HCT116 (cell line): ENCODE measurements around the gene AIMP1. TPM values are rescaled to one million over a fixed set of nuclear protein-coding genes. Genes with fewer than 3 reads are reported as not detected.

Source experiments
- ATAC-seq: fragments of 200-7000 bp; cut with Tn5 transposase; 2 replicates; pipeline ENCODE4 v1.9.1; 2020; ENCODE audit warnings: mild to moderate bottlenecking, moderate library complexity
- BruUV-seq: library from RNA; stranded (reverse); fragments of 400-500 nt; replicated peaks from 2 replicates; lab custom pipeline; 2021; lab: Mats Ljungman, UMichigan
- CTCF ChIA-PET: fragments of 300-600 bp; sonication (Branson Sonifier 250); formaldehyde crosslinking; loops from one replicate; lab custom pipeline; 2021; ENCODE audit warnings: antibody characterized with exemption; lab: Charles Lee
- POLR2A ChIA-PET: fragments of 300-600, 350-600 bp; sonication (Branson Sonifier 250); formaldehyde crosslinking; loops from one replicate; lab custom pipeline; 2021; ENCODE audit warnings: antibody characterized with exemption; lab: Charles Lee
- RAD21 ChIA-PET, 2 experiments: fragments of 300-600 bp; sonication (Branson Sonifier 250); formaldehyde crosslinking; loops; one replicate each; lab custom pipeline; 2023; ENCODE audit warnings: low total read pairs in 2 of 2; ENCODE audit not compliant: uncharacterized antibody in 2 of 2, unreplicated experiment in 2 of 2, low non-redundant PET in 1 of 2; lab: Charles Lee
- DNase-seq: peaks from one replicate; pipeline ENCODE4 v3.0.0-alpha.2; 2010; ENCODE audit warnings: low read depth, low spot score
- H2AFZ ChIP-seq: fragments of 200-600 bp; shearing (Covaris generic), sonication (generic); 2 replicates; pipeline ENCODE4 v1.6.1; 2017; ENCODE audit warnings: low read depth, mixed run types, mixed read lengths, antibody characterized with exemption, low read length; ENCODE audit not compliant: poor library complexity, severe bottlenecking
- H3K27ac ChIP-seq: 2 replicates; pipeline ENCODE4 v1.5.1; 2012; ENCODE audit warnings: low read depth, low read length
- H3K27me3 ChIP-seq: fragments of 200-600 bp; sonication (generic); 2 replicates; pipeline ENCODE4 v1.6.1; 2016; ENCODE audit warnings: mixed run types, low read length, mixed read lengths; ENCODE audit not compliant: insufficient read depth
- H3K36me3 ChIP-seq, 2 experiments: fragments of 200-500 bp in 1 of 2; fragments of 200-600 bp in 1 of 2; sonication (Bioruptor generic) in 1 of 2; sonication (generic) in 1 of 2; 2 replicates each; pipeline versions ENCODE4 v1.5.1 to v1.6.1; 2014 to 2016; ENCODE audit warnings: low read length in 2 of 2, inconsistent platforms in 1 of 2, mixed read lengths in 1 of 2, mixed run types in 1 of 2; ENCODE audit not compliant: insufficient read depth in 2 of 2, control insufficient read depth in 1 of 2
- H3K4me1 ChIP-seq, 2 experiments: fragments of 200-600 bp in 1 of 2; sonication (generic) in 1 of 2; 2 replicates each; pipeline versions ENCODE4 v1.5.1 to v1.6.1; 2012 to 2017; ENCODE audit warnings: low read length in 2 of 2, inconsistent platforms in 1 of 2, mild to moderate bottlenecking in 1 of 2, mixed read lengths in 1 of 2, mixed run types in 1 of 2, moderate library complexity in 1 of 2; ENCODE audit not compliant: insufficient read depth in 2 of 2, control insufficient read depth in 1 of 2
- H3K4me2 ChIP-seq: fragments of 200-600 bp; sonication (generic); 2 replicates; pipeline ENCODE4 v1.6.1; 2017; ENCODE audit warnings: mixed run types, low read length, mixed read lengths
- H3K4me3 ChIP-seq, 2 experiments: fragments of 200-600 bp in 1 of 2; sonication (generic) in 1 of 2; replicated peaks in 1 of 2; 2 replicates each; pipeline ENCODE4 v1.5.1; 2011 to 2016; ENCODE audit warnings: low read length in 2 of 2, control low read depth in 1 of 2, low read depth in 1 of 2, mild to moderate bottlenecking in 1 of 2, mixed read lengths in 1 of 2, mixed run types in 1 of 2
- H3K79me2 ChIP-seq: fragments of 200-600 bp; sonication (generic); 2 replicates; pipeline ENCODE4 v1.6.1; 2017; ENCODE audit warnings: mild to moderate bottlenecking, mixed run types, low read length, moderate library complexity, mixed read lengths; ENCODE audit not compliant: insufficient read depth
- H3K9ac ChIP-seq: fragments of 200-600 bp; sonication (generic); 2 replicates; pipeline ENCODE4 v1.6.1; 2016; ENCODE audit warnings: low read length, mixed read lengths
- H3K9me2 ChIP-seq: fragments of 200-600 bp; sonication (generic), shearing (Covaris generic); 2 replicates; pipeline ENCODE4 v1.6.1; 2017; ENCODE audit warnings: mixed run types, mild to moderate bottlenecking, moderate library complexity; ENCODE audit not compliant: insufficient read depth
- H3K9me3 ChIP-seq, 2 experiments: fragments of 200-500 bp in 1 of 2; fragments of 200-600 bp in 1 of 2; sonication (Bioruptor generic) in 1 of 2; sonication (generic) in 1 of 2; 2 replicates each; pipeline ENCODE4 v1.6.1; 2014 to 2017; ENCODE audit warnings: low read length in 2 of 2, mixed read lengths in 2 of 2, inconsistent platforms in 1 of 2, low read depth in 1 of 2, mild to moderate bottlenecking in 1 of 2, mixed run types in 1 of 2, moderate library complexity in 1 of 2; ENCODE audit not compliant: control insufficient read depth in 1 of 2, insufficient read depth in 1 of 2
- H4K20me1 ChIP-seq: fragments of 200-600 bp; sonication (generic), shearing (Covaris generic); 2 replicates; pipeline ENCODE4 v1.6.1; 2017; ENCODE audit warnings: mixed run types, mild to moderate bottlenecking, moderate library complexity; ENCODE audit not compliant: insufficient read depth
- CBX3 ChIP-seq: IDR thresholded peaks from 2 replicates; pipeline ENCODE4 v1.6.1; 2012; ENCODE audit warnings: low read depth
- CEBPB ChIP-seq: IDR thresholded peaks from 2 replicates; pipeline ENCODE4 v1.6.1; 2012; ENCODE audit warnings: low read depth
- ELF1 ChIP-seq: IDR thresholded peaks from 2 replicates; pipeline ENCODE4 v1.6.1; 2012; ENCODE audit warnings: low read depth, borderline replicate concordance
- EZH2 ChIP-seq: fragments of 200-600 bp; sonication (generic); IDR thresholded peaks from 2 replicates; pipeline ENCODE4 v1.6.1; 2017; ENCODE audit warnings: antibody characterized with exemption, mixed run types
- EZH2phosphoT487 ChIP-seq: fragments of 200-600 bp; IDR thresholded peaks from 2 replicates; pipeline ENCODE4 v1.6.1; 2018; ENCODE audit warnings: antibody characterized with exemption, borderline replicate concordance
- FOSL1 ChIP-seq: IDR thresholded peaks from 2 replicates; pipeline ENCODE4 v1.6.1; 2012; ENCODE audit warnings: low read depth
- POLR2AphosphoS5 ChIP-seq: IDR thresholded peaks from 2 replicates; pipeline ENCODE4 v1.6.1; 2011; ENCODE audit warnings: mild to moderate bottlenecking, low read depth, low read length, moderate library complexity
- RAD21 ChIP-seq: IDR thresholded peaks from 2 replicates; pipeline ENCODE4 v1.6.1; 2012; ENCODE audit warnings: low read depth, mild to moderate bottlenecking
- SIN3A ChIP-seq: IDR thresholded peaks from 2 replicates; pipeline ENCODE4 v1.6.1; 2012; ENCODE audit warnings: low read depth
- SP1 ChIP-seq: IDR thresholded peaks from 2 replicates; pipeline ENCODE4 v1.6.1; 2012; ENCODE audit warnings: low read depth
- SRF ChIP-seq: IDR thresholded peaks from 2 replicates; pipeline ENCODE4 v1.6.1; 2012; ENCODE audit warnings: low read depth
- ZFX ChIP-seq: fragments of 450-650 bp; IDR thresholded peaks from 2 replicates; pipeline ENCODE4 v1.6.1; 2017
- ZNF274 ChIP-seq: fragments of 200-500 bp; sonication (Bioruptor generic); IDR thresholded peaks from 2 replicates; pipeline ENCODE4 v1.6.1; 2014; ENCODE audit warnings: mild to moderate bottlenecking, low read depth, low read length, inconsistent platforms
- intact Hi-C: fragments of 100-400 bp; cut with micrococcal nuclease; formaldehyde crosslinking; loops from 2 replicates; pipeline ENCODE4 v1.10.0; 2022
- total RNA-seq: library from RNA; stranded (reverse); gene quantifications from one replicate; pipeline ENCODE4 v1.2.1, GENCODE V29; 2021; ENCODE audit not compliant: unreplicated experiment
- TF ChIP-seq, protein P1 (sequence below), 3 experiments: fragments of 200-600 bp in 1 of 3; sonication (generic) in 1 of 3; IDR thresholded peaks in 2 of 3; conservative IDR thresholded peaks in 1 of 3; 2 replicates each; pipeline ENCODE4 v1.5.1; 2012 to 2017; ENCODE audit warnings: low read depth in 2 of 3, low read length in 2 of 3, antibody characterized with exemption in 1 of 3, borderline replicate concordance in 1 of 3, control low read depth in 1 of 3, mild to moderate bottlenecking in 1 of 3, mixed read lengths in 1 of 3, mixed run types in 1 of 3, moderate library complexity in 1 of 3; ENCODE audit not compliant: insufficient read depth in 1 of 3
- TF ChIP-seq, protein P2 (sequence below): IDR thresholded peaks from 2 replicates; pipeline ENCODE4 v1.6.1; 2011; ENCODE audit warnings: mild to moderate bottlenecking, low read length, moderate library complexity; ENCODE audit not compliant: insufficient replicate concordance; ENCODE audit errors: extremely low read depth

Gene AIMP1
- total RNA-seq, 1 experiment from 2014 or later = 67.4 TPM

DNA sequence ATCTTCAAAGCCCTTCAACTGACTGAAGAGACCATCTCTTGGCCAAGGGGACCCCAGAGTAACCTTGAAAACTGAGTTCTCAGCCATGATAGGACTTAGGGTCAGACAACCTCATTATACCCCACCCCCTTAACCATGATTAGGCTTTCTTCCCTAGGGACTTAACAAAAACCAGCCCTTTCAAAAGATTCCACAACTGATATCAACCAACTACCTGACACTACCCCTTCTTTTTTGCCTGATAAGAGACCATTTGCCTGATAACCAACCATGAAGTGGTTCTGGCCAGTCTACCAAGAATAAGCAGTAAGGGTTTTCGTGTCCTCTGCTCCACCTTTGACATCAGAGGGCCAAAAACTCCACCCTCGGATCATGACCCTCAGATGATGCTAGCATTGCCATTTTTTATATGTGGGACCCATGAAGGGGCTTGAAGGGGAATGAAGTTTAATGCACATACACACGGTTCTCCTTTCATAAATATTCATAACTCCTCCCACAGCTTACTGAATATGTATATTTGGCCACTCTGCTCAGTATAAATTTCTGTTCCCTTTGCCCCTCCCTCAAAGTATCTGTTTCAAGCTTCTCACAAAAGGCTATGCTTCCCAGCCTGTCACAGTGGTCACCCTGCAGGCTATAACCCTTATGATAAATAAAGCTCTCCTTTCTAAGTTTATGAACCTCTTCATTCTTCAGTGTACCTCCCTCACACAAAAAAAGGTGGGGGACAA, 12.6 kb upstream of the AIMP1 start (continued):
- no peak for TF ChIP-seq ZNF274
- no peak for TF ChIP-seq ZFX
- no peak for TF ChIP-seq SRF
- TF ChIP-seq, protein P1, sequence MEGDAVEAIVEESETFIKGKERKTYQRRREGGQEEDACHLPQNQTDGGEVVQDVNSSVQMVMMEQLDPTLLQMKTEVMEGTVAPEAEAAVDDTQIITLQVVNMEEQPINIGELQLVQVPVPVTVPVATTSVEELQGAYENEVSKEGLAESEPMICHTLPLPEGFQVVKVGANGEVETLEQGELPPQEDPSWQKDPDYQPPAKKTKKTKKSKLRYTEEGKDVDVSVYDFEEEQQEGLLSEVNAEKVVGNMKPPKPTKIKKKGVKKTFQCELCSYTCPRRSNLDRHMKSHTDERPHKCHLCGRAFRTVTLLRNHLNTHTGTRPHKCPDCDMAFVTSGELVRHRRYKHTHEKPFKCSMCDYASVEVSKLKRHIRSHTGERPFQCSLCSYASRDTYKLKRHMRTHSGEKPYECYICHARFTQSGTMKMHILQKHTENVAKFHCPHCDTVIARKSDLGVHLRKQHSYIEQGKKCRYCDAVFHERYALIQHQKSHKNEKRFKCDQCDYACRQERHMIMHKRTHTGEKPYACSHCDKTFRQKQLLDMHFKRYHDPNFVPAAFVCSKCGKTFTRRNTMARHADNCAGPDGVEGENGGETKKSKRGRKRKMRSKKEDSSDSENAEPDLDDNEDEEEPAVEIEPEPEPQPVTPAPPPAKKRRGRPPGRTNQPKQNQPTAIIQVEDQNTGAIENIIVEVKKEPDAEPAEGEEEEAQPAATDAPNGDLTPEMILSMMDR (IDR thresholded peaks at IDR 0.05 in 2 of 3, conservative IDR thresholded peaks at IDR 0.05 in 1 of 3; ENCODE audit: borderline replicate concordance in 1 of 3, insufficient read depth in 1 of 3, low read depth in 2 of 3, low read length in 2 of 3) = no peak
- TF ChIP-seq, protein P2, sequence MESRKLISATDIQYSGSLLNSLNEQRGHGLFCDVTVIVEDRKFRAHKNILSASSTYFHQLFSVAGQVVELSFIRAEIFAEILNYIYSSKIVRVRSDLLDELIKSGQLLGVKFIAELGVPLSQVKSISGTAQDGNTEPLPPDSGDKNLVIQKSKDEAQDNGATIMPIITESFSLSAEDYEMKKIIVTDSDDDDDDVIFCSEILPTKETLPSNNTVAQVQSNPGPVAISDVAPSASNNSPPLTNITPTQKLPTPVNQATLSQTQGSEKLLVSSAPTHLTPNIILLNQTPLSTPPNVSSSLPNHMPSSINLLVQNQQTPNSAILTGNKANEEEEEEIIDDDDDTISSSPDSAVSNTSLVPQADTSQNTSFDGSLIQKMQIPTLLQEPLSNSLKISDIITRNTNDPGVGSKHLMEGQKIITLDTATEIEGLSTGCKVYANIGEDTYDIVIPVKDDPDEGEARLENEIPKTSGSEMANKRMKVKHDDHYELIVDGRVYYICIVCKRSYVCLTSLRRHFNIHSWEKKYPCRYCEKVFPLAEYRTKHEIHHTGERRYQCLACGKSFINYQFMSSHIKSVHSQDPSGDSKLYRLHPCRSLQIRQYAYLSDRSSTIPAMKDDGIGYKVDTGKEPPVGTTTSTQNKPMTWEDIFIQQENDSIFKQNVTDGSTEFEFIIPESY = no peak

DNA sequence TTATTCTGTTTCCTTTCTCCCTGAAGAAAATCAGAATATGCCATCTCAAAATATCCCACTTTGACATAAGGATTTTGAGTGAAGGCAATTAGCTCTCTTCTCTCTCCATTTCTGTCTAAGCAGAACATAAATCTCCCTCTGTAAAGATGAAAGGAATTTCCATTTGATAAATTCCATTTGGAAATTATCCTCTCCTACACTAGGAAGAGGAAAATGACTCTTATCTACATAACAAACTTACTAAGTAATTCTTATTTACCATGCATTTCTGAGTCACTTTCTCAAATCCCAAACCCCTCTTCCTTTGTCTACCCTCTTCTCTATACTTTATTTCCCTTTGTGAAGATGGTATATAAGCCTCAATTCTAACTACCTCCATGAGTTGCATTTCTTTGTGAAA, 11.7 kb upstream of the AIMP1 start:
- no peak overlapping the region for H2AFZ ChIP-seq
- H3K9ac ChIP-seq = no peak overlapping the region
- CTCF ChIA-PET = no interaction called here
- no peaks in the 10 kb centered on the region for H3K27me3 ChIP-seq
- H3K36me3 ChIP-seq = no peaks in the 10 kb centered on the region
- H3K79me2 ChIP-seq = no peaks in the 10 kb centered on the region; the same call in 1 of the 2 replicates
- no TSS peak for BruUV-seq
- H3K9me2 ChIP-seq = no peaks in the 10 kb centered on the region
- RAD21 ChIA-PET = no interaction called here
- no peaks in the 10 kb centered on the region for H3K4me1 ChIP-seq
- no peak overlapping the region for H3K4me2 ChIP-seq
- no peak for ATAC-seq
- no peak overlapping the region for H3K27ac ChIP-seq
- no peak for TF ChIP-seq EZH2phosphoT487
- no peak for TF ChIP-seq FOSL1
- no peak for TF ChIP-seq EZH2
- TF ChIP-seq ELF1 = no peak
- TF ChIP-seq, protein P1 (IDR thresholded peaks at IDR 0.05 in 2 of 3, conservative IDR thresholded peaks at IDR 0.05 in 1 of 3; ENCODE audit: borderline replicate concordance in 1 of 3, insufficient read depth in 1 of 3, low read depth in 2 of 3, low read length in 2 of 3) = no peak
- no peak for TF ChIP-seq SIN3A
- no peak for TF ChIP-seq POLR2AphosphoS5
- no peak for TF ChIP-seq CBX3
- TF ChIP-seq SP1 = no peak
- TF ChIP-seq RAD21 = no peak
- TF ChIP-seq CEBPB = no peak
- no peak for TF ChIP-seq ZFX
- POLR2A ChIA-PET = interaction anchor here (2.2 kb wide), 1 partner anchor 11 kb away, joined by 5 read pairs; the partner anchor contains the start of genes AIMP1 and TBCK
- intact Hi-C loops = no loop called here
- DNase-seq = no peak
- H4K20me1 ChIP-seq = no peaks in the 10 kb centered on the region
- no peaks in the 10 kb centered on the region for H3K9me3 ChIP-seq
- H3K4me3 ChIP-seq = no peak overlapping the region
